Measurements from ENCODE around the gene KIF20B. TPM values are rescaled to one million over a fixed set of nuclear protein-coding genes. Genes with fewer than 3 reads are reported as not detected.
"Not testable (repeated sequence)": the region's sequence is repeated elsewhere in the genome, so short reads cannot be mapped to it uniquely, and the experiment has no call there.

The KIF20B gene
- total RNA-seq, 1 donor from 2014 or later = 26.1 TPM

GRCh38 chr10:89759531-89759930 is 58.1 kb downstream of the KIF20B start:
- DNase-seq (ENCODE audit: low read depth) = no peak
- no peak for TF ChIP-seq CTCF (conservative IDR thresholded peaks at IDR 0.05; ENCODE audit: low read depth, low read length)

GRCh38 chr10:89763671-89764070 is 62.3 kb downstream of the KIF20B start:
- not testable (repeated sequence) for DNase-seq (ENCODE audit: low read depth); H3K4me3 ChIP-seq (ENCODE audit: low read depth, low read length)

More at GRCh38 chr10:89759531-89759930, 58.1 kb downstream of the KIF20B start:
- no peak overlapping the region for H3K4me3 ChIP-seq (ENCODE audit: low read depth, low read length)

- no peak overlapping the region for H3K4me3 ChIP-seq (ENCODE audit: low read depth, low read length)
- TF ChIP-seq CTCF (conservative IDR thresholded peaks at IDR 0.05; ENCODE audit: low read depth, low read length) = no peak
- DNase-seq (ENCODE audit: low read depth) = no peak
Observed at GRCh38 chr10:89771684-89772083, 70.3 kb downstream of the KIF20B start.

- DNase-seq (ENCODE audit: low read depth) = peak; percentile 10
- H3K4me3 ChIP-seq (ENCODE audit: low read depth, low read length) = no peak overlapping the region
- TF ChIP-seq CTCF (conservative IDR thresholded peaks at IDR 0.05; ENCODE audit: low read depth, low read length) = no peak
Observed at GRCh38 chr10:89773081-89773480, 71.7 kb downstream of the KIF20B start.

GRCh38 chr10:89776665-89777064 is 75.3 kb downstream of the KIF20B start:
- no peak for DNase-seq (ENCODE audit: low read depth)
- H3K4me3 ChIP-seq (ENCODE audit: low read depth, low read length) = no peak overlapping the region
- no peak for TF ChIP-seq CTCF (conservative IDR thresholded peaks at IDR 0.05; ENCODE audit: low read depth, low read length)

GRCh38 chr10:89782470-89782869 is 81.1 kb downstream of the KIF20B start:
- no peak for TF ChIP-seq CTCF (conservative IDR thresholded peaks at IDR 0.05; ENCODE audit: low read depth, low read length)
- no peak overlapping the region for H3K4me3 ChIP-seq (ENCODE audit: low read depth, low read length)
- DNase-seq (ENCODE audit: low read depth) = no peak

GRCh38 chr10:89783406-89783805 is 82.0 kb downstream of the KIF20B start:
- no peak overlapping the region for H3K4me3 ChIP-seq (ENCODE audit: low read depth, low read length)
- TF ChIP-seq CTCF (conservative IDR thresholded peaks at IDR 0.05; ENCODE audit: low read depth, low read length) = no peak
- no peak for DNase-seq (ENCODE audit: low read depth)

GRCh38 chr10:89785095-89785494 is 83.7 kb downstream of the KIF20B start:
- no peak for DNase-seq (ENCODE audit: low read depth)
- no peak for TF ChIP-seq CTCF (conservative IDR thresholded peaks at IDR 0.05; ENCODE audit: low read depth, low read length)
- H3K4me3 ChIP-seq (ENCODE audit: low read depth, low read length) = no peak overlapping the region
